Activated naive CD8-positive, alpha-beta T cell treated with anti-CD3 and anti-CD28 coated beads for 36 hours (primary cell): ENCODE data around the gene PPP4R4. TPM values are rescaled to one million over a fixed set of nuclear protein-coding genes. Genes with fewer than 3 reads are reported as not detected.

Experiments
- DNase-seq: peaks from one replicate; pipeline ENCODE4 v3.0.0; 2021
- H3K27ac Mint-ChIP-seq: one replicate; pipeline ENCODE4 v1.8.0; 2022; ENCODE audit warnings: mild to moderate bottlenecking, moderate library complexity, mixed read lengths
- H3K27me3 Mint-ChIP-seq: one replicate; pipeline ENCODE4 v1.8.0; 2022; ENCODE audit warnings: mild to moderate bottlenecking, mixed read lengths
- H3K36me3 Mint-ChIP-seq: one replicate; pipeline ENCODE4 v1.8.0; 2021; ENCODE audit warnings: mild to moderate bottlenecking, mixed read lengths
- H3K4me1 Mint-ChIP-seq: one replicate; pipeline ENCODE4 v1.8.0; 2021; ENCODE audit warnings: mixed read lengths
- H3K4me3 Mint-ChIP-seq: one replicate; pipeline ENCODE4 v1.8.0; 2022; ENCODE audit warnings: mild to moderate bottlenecking, moderate library complexity, mixed read lengths
- H3K9me3 Mint-ChIP-seq: one replicate; pipeline ENCODE4 v1.8.0; 2022; ENCODE audit warnings: mixed read lengths
- total RNA-seq, 2 experiments: library from RNA; stranded (reverse); gene quantifications; one replicate each; pipeline ENCODE4 v1.2.3, GENCODE V29; 2021

The PPP4R4 gene
- total RNA-seq, 2 experiments from 2014 or later: 1.4 to 2.0 TPM

- no peak overlapping the region for H3K4me3 Mint-ChIP-seq
- no peaks in the 10 kb centered on the region for H3K36me3 Mint-ChIP-seq
Measured at GRCh38 chr14:94313991-94314655, 140.0 kb downstream of the PPP4R4 start.

GRCh38 chr14:94314890-94315289, 140.8 kb downstream of the PPP4R4 start:
- Mint-ChIP-seq H3K27me3 (no peaks in the 10 kb centered on the region), H3K9me3 (peaks cover 3% of the 10 kb centered on the region), H3K27ac (no peak overlapping the region), H3K36me3 (no peaks in the 10 kb centered on the region), H3K4me1 (no peaks in the 10 kb centered on the region), H3K4me3 (no peak overlapping the region)
- no peak for DNase-seq

More at GRCh38 chr14:94313991-94314655, 140.0 kb downstream of the PPP4R4 start:
- H3K9me3 Mint-ChIP-seq: peaks cover 3% of the 10 kb centered on the region
- DNase-seq: no peak
- H3K27ac Mint-ChIP-seq: no peak overlapping the region
- no peaks in the 10 kb centered on the region for H3K4me1 Mint-ChIP-seq
- H3K27me3 Mint-ChIP-seq: no peaks in the 10 kb centered on the region

- no peak for DNase-seq
- Mint-ChIP-seq H3K27ac (no peak overlapping the region), H3K27me3 (no peaks in the 10 kb centered on the region), H3K4me3 (no peak overlapping the region), H3K36me3 (no peaks in the 10 kb centered on the region), H3K9me3 (peaks cover 3% of the 10 kb centered on the region), H3K4me1 (no peaks in the 10 kb centered on the region)
Measured at GRCh38 chr14:94316692-94317091, 142.6 kb downstream of the PPP4R4 start.

- no peaks in the 10 kb centered on the region for H3K27me3 Mint-ChIP-seq
- H3K36me3 Mint-ChIP-seq: no peaks in the 10 kb centered on the region
- H3K9me3 Mint-ChIP-seq: peaks cover 3% of the 10 kb centered on the region
- H3K27ac Mint-ChIP-seq: no peak overlapping the region
- DNase-seq: no peak
- H3K4me3 Mint-ChIP-seq: no peak overlapping the region
- no peaks in the 10 kb centered on the region for H3K4me1 Mint-ChIP-seq
Measured at GRCh38 chr14:94317259-94317658, 143.1 kb downstream of the PPP4R4 start.

- no peak for DNase-seq
- Mint-ChIP-seq H3K36me3 (no peaks in the 10 kb centered on the region), H3K4me1 (no peaks in the 10 kb centered on the region), H3K9me3 (peaks cover 3% of the 10 kb centered on the region), H3K4me3 (no peak overlapping the region), H3K27me3 (no peaks in the 10 kb centered on the region), H3K27ac (no peak overlapping the region)
Measured at GRCh38 chr14:94320243-94320642, 146.1 kb downstream of the PPP4R4 start.

GRCh38 chr14:94321421-94322271, 147.5 kb downstream of the PPP4R4 start:
- Mint-ChIP-seq H3K36me3 (no peaks in the 10 kb centered on the region), H3K27ac (no peak overlapping the region), H3K4me1 (no peaks in the 10 kb centered on the region), H3K4me3 (no peak overlapping the region), H3K9me3 (no peaks in the 10 kb centered on the region), H3K27me3 (peaks cover 11% of the 10 kb centered on the region)
- no peak for DNase-seq

GRCh38 chr14:94322648-94323570, 148.8 kb downstream of the PPP4R4 start, which contains the start of gene SERPINA6:
SERPINA6 (minus strand) TSS chr14:94323336; CDS start chr14:94314648, 8,688 bp downstream.
- Mint-ChIP-seq H3K4me1 (no peaks in the 10 kb centered on the region), H3K4me3 (no peak within 1 kb of the TSS), H3K27me3 (peaks cover 13% of the 10 kb centered on the region), H3K36me3 (no peaks in the 10 kb centered on the region), H3K27ac (no peak within 1 kb of the TSS), H3K9me3 (no peaks in the 10 kb centered on the region)
- no peak for DNase-seq

GRCh38 chr14:94328196-94328595, 154.1 kb downstream of the PPP4R4 start:
- no peak for DNase-seq
- Mint-ChIP-seq H3K27me3 (peaks cover 21% of the 10 kb centered on the region), H3K4me1 (no peaks in the 10 kb centered on the region), H3K27ac (no peak overlapping the region), H3K36me3 (no peaks in the 10 kb centered on the region), H3K9me3 (peaks cover 2% of the 10 kb centered on the region), H3K4me3 (no peak overlapping the region)

Other genes with a start within 250 kb of the PPP4R4 start
- gene FAM181A, start 247.0 kb upstream of the PPP4R4 start, total RNA-seq: not detected
- gene ASB2, start 197.8 kb upstream of the PPP4R4 start, total RNA-seq: 10 to 100 TPM; 26.4 to 29.1 TPM
- gene CCDC197, start 177.0 kb upstream of the PPP4R4 start, total RNA-seq: not detected
- under 1 TPM; 0.31 to 0.48 TPM for gene OTUB2, start 148.0 kb upstream of the PPP4R4 start, total RNA-seq
- gene DDX24, start 93.1 kb upstream of the PPP4R4 start, total RNA-seq: 100 to 1,000 TPM; 320 to 332 TPM
- 10 to 100 TPM; 15.9 to 18.2 TPM for gene IFI27L1, start 93.0 kb upstream of the PPP4R4 start, total RNA-seq
- gene IFI27, start 63.6 kb upstream of the PPP4R4 start, total RNA-seq: 1 to 10 TPM; 1.6 to 2.4 TPM
- gene IFI27L2, start 44.7 kb upstream of the PPP4R4 start, total RNA-seq: 10 to 100 TPM; 51.5 to 55.6 TPM
- not detected for gene SERPINA10, start 118.9 kb downstream of the PPP4R4 start, total RNA-seq
- not detected for gene SERPINA6, start 149.0 kb downstream of the PPP4R4 start, total RNA-seq
- gene SERPINA2, start 192.4 kb downstream of the PPP4R4 start, total RNA-seq: not detected
- gene SERPINA1, start 214.3 kb downstream of the PPP4R4 start, total RNA-seq: 1 to 10 TPM; 1.1 to 1.3 TPM